HG02870 (cell line): ENCODE results near the gene C22orf31.
"Not testable (repeated sequence)": the region's sequence is repeated elsewhere in the genome, so short reads cannot be mapped to it uniquely, and the experiment has no call there.

Experiments
- ATAC-seq: cut with Tn5 transposase; IDR thresholded peaks from one replicate; pipeline ENCODE4 v1.9.1; 2021; ENCODE audit warnings: mild to moderate bottlenecking, moderate library complexity; ENCODE audit not compliant: unreplicated experiment

Gene C22orf31

DNA sequence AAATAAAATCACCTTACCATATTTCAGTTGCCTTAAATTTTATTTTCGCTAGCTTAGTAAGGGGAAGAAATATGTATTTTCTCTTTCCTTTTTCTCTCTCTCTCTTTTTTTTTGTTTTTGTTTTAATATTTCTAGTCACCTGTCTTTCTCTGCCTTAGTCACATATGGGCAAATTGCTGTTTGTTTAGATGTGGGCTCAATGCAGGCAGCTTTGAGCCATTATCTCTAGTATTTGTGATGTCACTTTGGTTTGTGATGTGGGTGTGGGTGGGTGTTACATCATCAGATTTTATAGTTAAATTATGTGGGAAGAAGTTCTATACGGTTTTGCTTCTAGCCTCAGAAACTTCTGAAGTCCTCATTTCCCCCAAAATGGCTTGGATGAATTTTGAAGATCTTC, at the start of gene C22orf31:
C22orf31 (minus strand) TSS at position 59 of the 400 bp plus-strand sequence; CDS start at position 20, 39 bp downstream.
- ATAC-seq = no peak

DNA sequence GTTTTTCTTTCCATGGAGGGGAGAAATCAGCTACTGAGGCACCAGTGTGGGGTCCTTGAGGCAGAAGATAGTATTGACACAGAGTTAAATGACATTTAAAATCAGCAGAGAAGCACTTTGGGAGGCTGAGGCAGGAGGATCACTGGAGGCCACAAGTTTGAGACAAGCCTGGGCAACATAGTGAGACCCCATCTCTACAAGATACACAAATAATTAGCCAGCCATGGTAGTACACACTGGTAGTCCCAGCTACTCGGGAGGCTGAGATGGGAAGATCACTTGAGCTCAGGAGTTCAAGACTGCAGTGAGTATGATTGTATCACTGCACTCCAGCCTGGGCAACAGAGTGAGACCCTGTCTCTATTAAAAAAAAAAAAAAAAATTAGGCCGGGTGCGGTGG, 49.3 kb upstream of the C22orf31 start:
- ATAC-seq = no peak

DNA sequence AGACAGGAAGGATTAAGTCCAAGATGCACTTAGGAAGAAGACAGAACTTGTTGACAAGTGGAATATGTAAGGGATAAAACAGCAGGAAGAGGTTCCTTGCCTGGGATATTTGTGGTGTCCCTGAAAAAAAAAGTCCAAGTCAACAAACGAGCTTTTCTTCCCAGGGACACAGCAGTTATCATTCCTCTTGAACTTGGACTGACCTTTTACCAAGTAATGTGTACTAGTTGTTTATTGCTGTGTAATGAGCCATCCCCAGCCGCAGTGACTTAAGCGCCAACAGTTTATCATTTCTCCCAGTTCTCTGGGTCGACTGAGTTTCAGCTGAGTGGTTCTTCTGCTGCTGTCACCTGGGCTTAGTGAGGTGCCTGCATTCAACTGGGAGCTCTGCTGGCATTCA, 48.2 kb upstream of the C22orf31 start:
- no peak for ATAC-seq

DNA sequence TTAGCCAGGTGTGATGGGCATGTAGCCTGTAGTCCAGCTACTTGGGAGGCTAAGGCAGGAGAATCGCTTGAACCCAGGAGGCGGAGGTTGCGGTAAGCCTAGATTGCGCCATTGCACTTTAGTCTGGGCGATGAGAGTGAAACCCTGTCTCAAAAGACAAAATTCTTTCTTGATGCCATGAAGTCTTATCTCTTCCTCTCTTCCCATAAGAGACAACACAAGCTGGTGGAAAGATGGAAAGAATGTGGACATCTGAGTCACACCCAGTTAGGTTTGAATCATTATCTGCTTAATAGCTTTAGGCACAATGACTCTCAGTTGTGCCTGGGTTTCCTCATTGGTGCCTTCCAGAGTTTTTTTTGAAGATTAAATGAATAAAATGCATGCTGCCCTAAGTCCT, 46.5 kb upstream of the C22orf31 start:
- no peak for ATAC-seq

DNA sequence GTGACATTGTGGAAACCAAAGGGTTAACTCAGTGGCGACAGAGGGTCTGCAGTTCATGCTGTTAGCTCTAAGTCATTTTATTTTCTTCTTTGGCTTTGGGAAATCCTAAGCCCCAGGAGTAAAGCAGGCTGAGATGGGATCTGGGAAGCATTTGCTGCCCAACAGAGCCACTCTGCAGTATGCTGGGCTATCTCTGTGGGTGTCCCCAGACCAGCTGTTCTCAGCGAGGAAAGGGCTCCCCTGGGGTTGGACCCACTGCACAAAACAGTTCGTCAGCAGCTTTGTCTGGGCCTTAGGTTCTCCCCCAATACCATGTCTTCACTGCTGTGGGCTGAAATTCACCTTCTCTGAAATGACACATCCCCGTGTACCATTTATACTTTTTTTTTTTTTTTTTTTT, 45.2 kb upstream of the C22orf31 start:
- ATAC-seq = no peak

DNA sequence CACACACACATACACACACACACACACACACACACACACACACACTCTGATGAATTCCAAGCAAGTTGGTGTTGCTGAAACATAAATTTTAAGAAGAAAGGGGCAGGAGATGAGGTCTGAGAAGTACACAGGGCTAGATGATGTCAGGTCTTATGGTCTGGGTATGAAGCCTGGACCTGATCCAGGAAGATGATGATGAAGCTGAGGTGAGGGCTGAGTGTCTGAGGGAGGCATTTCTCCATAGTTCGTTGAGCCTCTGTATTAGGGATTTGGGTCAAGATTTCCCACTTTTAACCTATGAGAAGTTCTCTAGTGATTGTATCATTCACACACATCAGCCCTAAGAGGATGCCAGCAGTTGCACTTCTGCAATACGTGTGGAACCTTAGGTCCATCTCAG, 43.8 kb upstream of the C22orf31 start:
- no peak for ATAC-seq

DNA sequence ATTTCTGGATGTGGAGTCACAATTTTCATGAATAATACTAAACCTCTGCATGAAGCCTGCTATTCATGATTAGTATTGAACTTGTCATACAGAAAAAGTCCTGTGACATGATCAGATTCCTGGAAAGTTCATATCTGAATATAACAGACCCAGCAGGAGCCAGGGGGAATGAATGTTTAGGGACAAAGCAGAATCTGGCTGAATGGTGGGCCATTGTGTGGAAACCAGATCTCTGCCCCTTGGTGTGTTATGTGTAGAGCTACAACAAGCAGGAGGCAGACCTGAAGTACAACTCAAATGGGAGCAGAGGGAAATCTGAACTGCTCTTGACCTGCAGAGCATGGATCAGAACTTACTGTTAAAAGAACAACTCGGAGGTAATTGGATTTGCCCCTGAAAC, 41.5 kb upstream of the C22orf31 start:
- ATAC-seq = no peak

DNA sequence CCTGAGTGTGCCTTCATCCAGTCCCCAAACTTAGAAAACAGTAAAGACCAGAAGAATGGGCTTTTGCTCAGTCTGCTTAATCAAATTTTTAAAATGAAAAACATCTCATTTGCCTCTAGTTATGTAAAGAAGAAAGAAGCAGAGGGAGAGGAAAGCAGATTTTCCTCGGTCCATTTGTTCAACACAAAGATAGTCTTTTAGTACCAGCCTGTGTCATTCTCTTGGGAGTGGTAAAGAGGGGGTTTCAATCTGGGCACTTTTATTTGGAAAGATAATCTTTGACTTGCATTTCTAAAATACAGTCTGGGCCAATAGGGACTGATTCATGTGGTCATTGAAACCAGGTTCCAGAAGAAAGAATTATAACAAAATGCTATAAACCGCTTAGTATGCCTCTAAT, 40.7 kb upstream of the C22orf31 start:
- ATAC-seq = no peak

DNA sequence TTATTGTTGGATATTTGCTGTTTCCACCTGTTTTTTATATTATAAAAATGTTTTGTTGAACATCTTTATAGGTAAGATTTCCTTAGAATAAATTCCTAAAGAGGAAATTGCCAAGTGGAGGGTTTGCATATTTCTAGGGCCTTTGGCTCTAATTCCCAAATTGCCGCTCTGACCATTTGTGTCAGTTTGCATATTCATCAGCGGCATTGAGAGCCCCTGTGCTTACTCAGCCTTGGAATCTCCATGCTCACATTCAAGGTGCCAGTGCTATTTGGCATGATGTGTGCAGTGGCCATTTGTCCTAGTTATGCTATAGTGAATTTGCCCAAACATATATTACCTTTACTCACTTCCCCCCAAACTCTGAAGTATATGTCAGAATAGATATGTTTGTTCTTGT, 36.7 kb upstream of the C22orf31 start:
- ATAC-seq = no peak

DNA sequence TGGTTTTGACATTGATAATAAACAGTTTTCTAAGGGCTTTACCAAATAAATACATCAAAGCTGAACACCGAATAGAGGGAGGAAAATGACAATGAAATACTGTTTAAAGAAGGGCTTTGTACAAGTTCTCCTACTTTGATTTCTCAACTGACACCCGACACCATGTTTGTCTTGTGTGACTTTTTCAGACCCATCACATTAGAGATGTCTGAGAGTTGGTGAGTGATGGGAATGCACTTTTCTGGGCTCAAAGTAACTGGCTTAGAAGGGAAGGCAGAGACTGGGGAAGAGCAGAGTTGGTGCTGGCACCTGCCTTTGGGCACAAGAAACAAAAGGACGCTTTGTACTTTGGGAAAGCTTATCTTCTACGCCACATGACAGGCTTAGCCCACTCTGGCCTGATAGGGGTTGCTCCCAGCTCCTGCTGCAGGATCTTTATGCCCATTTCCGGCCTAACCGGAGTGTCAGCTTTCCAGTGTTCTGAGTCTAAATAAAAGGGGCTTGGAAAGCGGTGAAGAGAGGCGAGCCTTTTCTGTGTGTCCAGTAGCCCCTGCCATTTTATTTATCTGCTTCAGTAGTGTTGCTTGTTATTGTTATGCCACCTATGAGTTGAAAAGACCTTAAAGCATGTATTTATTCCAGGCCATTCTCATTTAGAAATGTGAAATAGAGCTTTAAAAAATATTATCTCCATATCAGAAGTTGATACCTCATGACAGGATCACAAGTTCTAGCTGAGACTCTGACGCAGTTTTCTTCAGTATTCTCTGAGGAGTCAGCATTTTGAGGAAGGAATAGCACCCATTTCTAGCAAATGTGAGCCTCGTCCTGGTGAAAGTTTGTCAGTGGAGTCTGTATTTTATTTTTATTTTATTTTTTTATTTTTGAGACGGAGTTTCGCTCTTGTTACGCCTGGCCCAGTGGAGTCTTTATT, 35.4 kb upstream of the C22orf31 start:
- no peak for ATAC-seq

DNA sequence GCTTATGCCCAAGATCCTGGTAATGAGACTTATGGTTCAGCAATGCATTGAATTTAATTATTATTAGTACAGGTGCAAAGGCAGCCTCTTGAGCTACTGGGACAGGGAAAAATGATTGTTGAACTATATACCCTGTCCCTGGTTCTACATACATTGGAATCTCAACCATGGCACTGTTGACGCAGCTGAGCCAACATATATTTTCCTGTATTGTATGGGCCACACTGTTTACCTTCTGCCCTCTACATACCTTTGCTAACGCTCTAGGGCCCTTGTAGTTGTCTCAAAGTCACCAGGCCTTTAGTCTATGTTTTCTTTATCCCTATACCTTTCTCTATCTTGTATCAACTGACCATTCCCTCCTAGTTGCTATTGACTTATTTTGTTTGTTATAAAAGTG, 33.8 kb upstream of the C22orf31 start:
- no peak for ATAC-seq

DNA sequence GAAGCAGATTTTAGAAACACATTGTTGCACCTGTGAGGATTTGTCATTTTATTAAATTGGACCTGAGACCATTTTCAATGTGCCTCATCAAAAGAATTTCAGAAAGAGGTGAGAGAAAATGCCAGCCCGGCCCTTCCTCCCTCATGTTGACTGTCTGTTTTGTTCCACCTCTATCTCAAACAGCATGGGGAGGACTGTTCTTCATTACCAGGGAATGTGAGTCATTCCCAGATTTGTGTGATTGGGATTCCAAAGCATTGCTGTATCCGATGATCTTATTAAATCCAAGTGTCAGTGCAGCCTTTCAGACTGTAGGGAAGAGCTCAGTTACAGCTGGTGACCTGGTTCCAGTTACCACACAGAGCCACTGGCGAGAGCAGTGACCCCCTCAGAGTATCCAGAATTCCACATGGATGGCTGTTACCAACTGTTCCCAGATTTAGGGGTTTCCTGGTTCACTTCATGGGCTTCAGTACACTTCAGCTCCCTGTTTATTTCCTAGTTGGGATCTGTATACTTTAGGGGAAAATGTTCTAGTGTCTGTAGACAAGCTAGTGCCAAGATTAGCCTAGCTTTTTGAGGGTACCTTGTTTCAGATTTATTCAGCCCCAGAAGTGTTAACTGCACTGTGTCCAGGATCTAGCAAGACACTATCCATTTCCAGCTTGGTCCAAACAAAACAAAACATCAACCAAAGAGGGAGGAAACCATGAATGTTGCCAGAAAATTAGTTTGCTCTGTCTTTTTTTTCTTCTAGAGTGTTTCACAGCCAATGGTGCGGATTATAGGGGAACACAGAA, 32.1 kb upstream of the C22orf31 start:
- ATAC-seq = no peak

DNA sequence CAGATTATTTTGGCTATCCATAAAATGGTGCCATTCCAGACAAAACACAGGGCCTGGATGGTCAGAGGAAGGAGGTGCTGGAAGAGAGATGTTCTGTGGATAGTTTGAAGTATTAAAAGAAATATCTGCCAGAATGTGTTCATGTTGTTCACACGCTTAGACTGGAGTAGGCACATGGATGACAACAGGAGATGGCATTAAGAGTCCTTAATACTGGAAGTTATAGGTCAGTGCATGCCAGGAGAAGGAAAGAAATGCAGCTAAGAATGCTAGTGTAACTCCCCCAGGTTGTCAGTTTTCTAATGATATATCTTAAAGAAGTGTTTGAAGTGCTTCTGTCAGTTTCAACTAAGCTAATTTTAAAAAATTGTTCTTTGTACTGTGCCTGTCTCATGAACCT, 31.4 kb upstream of the C22orf31 start:
- ATAC-seq = no peak

DNA sequence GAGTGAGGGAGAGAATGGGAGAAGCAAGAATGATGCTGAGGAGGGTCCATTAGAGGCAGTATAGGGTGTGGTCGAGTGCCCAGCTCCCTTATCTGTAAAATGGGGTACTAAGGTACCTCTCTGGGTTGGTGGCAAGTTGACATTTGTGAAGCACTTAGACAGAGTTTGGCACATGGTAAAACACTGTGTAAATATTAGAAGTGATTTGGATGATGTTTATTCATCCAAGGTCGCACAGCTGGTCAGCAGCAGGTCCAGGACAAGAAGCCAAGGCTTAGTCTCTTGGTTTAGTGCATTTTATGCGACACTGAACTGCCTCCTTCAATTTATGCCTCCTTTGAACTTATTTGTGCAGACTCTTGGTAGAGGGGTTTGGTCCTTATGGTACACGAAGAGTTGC, 30.6 kb upstream of the C22orf31 start:
- ATAC-seq = no peak

DNA sequence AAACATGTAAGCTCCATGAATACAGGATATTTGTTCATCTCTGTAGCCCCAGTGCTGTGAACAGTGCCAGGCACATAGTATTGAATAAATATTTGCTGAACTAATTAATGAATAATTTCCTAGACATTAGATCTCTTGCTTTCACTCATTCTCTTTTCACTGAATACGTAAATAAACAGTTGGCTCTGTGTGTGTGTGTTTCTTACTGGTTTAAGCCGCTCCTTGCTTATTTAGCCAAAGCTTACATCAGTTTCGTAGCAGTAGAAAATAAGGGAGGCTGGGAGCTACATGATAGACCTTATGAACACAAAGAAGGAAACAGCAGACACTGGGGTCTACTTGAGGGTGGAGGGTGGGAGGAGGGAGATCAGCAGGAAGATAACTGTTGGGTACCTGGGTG, 28.4 kb upstream of the C22orf31 start:
- ATAC-seq = no peak

DNA sequence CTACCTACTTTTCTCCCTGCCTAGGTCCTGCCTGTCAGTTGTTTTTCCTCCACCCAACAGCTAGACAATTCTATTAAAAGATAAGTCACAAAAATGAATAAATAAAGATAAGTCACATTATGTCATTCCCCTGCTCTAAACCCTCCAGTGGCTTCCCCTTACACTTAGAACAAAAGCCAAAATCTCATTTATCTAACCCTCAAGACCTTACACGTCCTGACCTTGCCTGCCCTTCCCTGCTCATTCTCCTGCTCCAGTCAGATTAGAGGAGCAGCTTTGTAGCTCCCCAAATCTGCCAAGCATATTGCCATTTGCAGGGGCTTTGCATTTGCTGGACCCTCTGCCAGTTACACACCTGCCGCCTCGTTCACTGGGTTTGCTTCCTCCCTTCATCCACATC, 27.9 kb upstream of the C22orf31 start:
- no peak for ATAC-seq

DNA sequence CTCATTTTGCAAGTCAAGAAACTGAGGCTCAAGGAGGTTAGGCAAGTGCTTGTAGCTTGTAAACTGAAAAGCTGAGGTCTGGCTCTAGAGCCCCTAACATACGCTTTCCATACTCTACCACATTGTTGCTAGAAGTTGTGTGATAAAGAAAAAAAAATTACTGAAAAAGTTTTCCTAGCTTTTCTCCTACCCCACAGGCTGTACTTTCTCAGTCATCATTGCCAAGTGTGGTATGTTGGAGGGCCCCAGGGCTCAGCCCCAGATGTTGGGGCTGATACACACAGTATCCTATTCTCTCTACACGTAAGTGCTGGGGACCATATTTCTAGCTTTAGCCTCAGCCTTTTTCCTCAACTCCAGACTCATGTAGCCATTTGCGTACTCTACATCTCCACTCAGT, 27.2 kb upstream of the C22orf31 start:
- ATAC-seq = no peak

DNA sequence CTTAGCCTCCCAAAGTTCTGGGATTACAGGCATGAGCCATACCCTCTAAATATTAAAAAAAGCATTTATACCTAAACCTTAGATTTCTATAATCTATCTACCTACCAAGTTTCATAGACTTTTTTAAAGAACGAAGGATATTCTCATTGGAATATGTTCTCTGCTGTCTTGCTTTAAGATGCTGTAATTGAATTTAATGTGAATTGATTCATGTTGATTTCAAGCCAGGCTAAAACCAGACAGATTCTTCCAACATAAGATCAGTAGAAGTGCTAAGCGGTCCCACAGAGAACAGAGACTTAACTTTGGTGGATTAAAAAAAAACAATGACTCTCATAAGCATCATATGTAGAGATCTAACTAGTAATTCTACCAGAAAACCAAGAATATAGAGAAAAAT, 25.4 kb upstream of the C22orf31 start:
- ATAC-seq = no peak

DNA sequence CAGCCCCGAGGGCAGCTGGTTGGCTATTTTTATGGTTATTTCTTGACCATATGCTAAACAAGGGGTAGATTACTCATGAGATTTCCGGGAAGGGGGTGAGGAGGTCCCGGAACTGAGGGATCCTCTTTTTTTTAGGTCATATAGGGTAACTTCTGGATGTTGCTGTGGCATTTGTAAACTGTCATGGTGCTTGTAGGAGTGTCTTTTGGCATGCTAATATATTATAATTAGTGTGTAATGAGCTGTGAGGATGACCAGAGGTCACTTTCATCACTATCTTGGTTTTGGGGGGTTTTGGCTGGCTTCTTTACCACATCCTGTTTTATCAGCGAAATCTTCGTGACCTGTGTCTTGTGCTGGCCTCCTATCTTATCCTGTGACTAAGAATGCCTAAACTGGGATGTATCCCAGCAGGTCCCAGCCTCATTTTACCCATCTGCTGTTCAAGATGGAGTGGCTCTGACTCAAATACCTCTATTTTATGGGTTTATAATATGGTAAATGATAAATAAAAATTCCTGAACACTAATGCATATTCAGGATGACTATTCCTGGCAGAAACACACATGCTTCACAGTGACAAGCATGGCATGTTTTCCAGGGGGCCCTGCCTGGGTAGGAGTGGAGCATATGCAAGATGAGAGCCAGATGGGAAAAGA, 22.4 kb upstream of the C22orf31 start:
- ATAC-seq = no peak

DNA sequence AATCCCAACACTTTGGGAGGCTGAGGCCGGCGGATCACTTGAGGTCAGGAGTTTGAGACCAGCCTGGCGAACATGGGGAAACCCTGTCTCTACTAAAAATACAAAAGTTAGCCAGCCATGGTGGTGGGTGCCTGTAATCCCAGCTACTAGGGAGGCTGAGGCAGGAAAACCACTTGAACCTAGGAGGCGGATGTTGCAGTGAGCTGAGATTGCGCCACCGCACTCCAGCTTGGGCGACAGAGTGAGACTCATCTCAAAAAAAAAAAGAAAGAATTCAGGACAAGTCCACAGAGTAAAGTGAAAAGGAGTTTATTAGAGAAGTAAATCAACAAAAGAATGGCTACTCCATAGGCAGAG, 21.9 kb upstream of the C22orf31 start:
- not testable (repeated sequence) for ATAC-seq

DNA sequence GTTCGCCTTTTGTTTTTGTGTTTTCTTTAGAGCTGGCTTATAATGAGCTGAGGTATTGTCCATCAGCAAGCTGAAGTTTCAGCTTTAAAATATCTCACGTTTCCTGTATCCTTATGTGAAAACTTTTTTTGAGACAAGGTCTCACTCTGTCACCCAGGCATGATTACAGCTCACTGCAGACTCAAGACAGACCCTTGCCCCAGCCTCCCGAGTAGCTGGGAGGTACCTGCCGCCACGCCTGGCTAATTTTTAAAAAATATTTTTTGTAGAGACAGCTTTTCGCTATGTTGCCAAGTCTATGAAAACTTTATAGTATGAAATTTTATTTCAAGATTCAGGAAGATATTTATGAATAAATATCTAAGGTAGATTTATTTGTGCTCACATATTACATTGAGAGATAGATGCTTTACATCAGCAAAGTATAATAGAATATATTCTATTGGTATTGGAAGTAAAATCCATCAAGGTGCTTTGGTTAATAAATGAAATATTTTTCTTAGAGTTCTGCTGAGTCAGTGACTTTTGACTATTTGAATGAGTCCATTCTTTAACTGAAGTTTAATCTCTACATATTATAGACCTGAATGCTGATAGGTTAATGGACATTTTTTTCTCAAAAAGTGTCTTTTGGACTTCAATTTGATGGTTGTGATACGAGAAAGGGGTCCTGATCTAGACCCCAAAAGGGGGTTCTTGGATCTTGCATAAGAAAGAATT, 21.4 kb upstream of the C22orf31 start:
- ATAC-seq = no peak
